C4-2B (cell line): Measurements from ENCODE around the gene GALNT17.

ENCODE experiments used
- CTCF ChIP-seq: fragments of 450-650 bp; conservative IDR thresholded peaks from 2 replicates; pipeline ENCODE4 v1.5.1; 2017; ENCODE audit warnings: mild to moderate bottlenecking
- ZFX ChIP-seq: fragments of 450-650 bp; IDR thresholded peaks from 2 replicates; pipeline ENCODE4 v1.6.1; 2017

GRCh38 chr7:71429083-71429482 lies 297.1 kb downstream of the GALNT17 start:
- TF ChIP-seq CTCF (no peak), ZFX (no peak)
